ES-I3 (cell line): ENCODE measurements around the gene SOWAHC.
"Not testable (repeated sequence)": the region's sequence is repeated elsewhere in the genome, so short reads cannot be mapped to it uniquely, and the experiment has no call there.

Source experiments
- H3K36me3 ChIP-seq: 2 replicates; pipeline ENCODE4 v1.6.1; 2013; ENCODE audit warnings: mild to moderate bottlenecking, low read length, control low read depth, moderate library complexity; ENCODE audit not compliant: insufficient read depth
- H3K4me1 ChIP-seq: 2 replicates; pipeline ENCODE4 v1.6.1; 2013; ENCODE audit warnings: mild to moderate bottlenecking, control low read depth, low read length; ENCODE audit not compliant: insufficient read depth
- H3K9ac ChIP-seq: 2 replicates; pipeline ENCODE4 v1.6.1; 2013; ENCODE audit warnings: low read depth, mild to moderate bottlenecking, low read length, moderate library complexity
- H3K9me3 ChIP-seq: 2 replicates; pipeline ENCODE4 v1.6.1; 2013; ENCODE audit warnings: mild to moderate bottlenecking, low read length, moderate library complexity; ENCODE audit not compliant: control insufficient read depth, insufficient read depth

SOWAHC gene

GRCh38 chr2:109613922-109614714, at the start of gene SOWAHC, which contains the start of gene SEPTIN10:
Gene SOWAHC (plus strand): TSS chr2:109614364. CDS start chr2:109614490, 126 bp downstream.
Gene SEPTIN10 (minus strand): TSS chr2:109613966. CDS start chr2:109613827, 139 bp downstream.
- Histone ChIP-seq H3K9me3 (no peaks in the 10 kb centered on the region), H3K9ac (peak within 1 kb of the TSS; percentile 98), H3K4me1 (peaks cover 17% of the 10 kb centered on the region), H3K36me3 (no peaks in the 10 kb centered on the region)

GRCh38 chr2:109575373-109575772, 38.8 kb upstream of the SOWAHC start:
- H3K9me3 ChIP-seq: no peaks in the 10 kb centered on the region
- H3K36me3 ChIP-seq: no peaks in the 10 kb centered on the region; the same call in 1 of the 2 replicates
- H3K9ac ChIP-seq: no peak overlapping the region
- no peaks in the 10 kb centered on the region for H3K4me1 ChIP-seq

GRCh38 chr2:109577630-109578029, 36.5 kb upstream of the SOWAHC start:
- not testable (repeated sequence) for H3K36me3 ChIP-seq, H3K9me3 ChIP-seq, H3K9ac ChIP-seq, H3K4me1 ChIP-seq

GRCh38 chr2:109582928-109583895, 31.0 kb upstream of the SOWAHC start:
- Histone ChIP-seq H3K36me3 (0 out of 2 replicates have a peak, but pooled peaks cover 2% of the 10 kb centered on the region), H3K4me1 (no peaks in the 10 kb centered on the region; the same call in 1 of the 2 replicates), H3K9ac (no peak overlapping the region), H3K9me3 (no peaks in the 10 kb centered on the region)

- no peaks in the 10 kb centered on the region; the same call in 1 of the 2 replicates for H3K4me1 ChIP-seq
- H3K9me3 ChIP-seq: no peaks in the 10 kb centered on the region
- H3K9ac ChIP-seq: no peak overlapping the region
- H3K36me3 ChIP-seq: 0 out of 2 replicates have a peak, but pooled peaks cover 2% of the 10 kb centered on the region
Observed at GRCh38 chr2:109586687-109587086, 27.5 kb upstream of the SOWAHC start.

- peaks cover 4% of the 10 kb centered on the region; the same call in 1 of the 2 replicates for H3K36me3 ChIP-seq
Observed at GRCh38 chr2:109591206-109591605, 23.0 kb upstream of the SOWAHC start.

GRCh38 chr2:109592905-109593304, 21.3 kb upstream of the SOWAHC start:
- H3K36me3 ChIP-seq: peaks cover 4% of the 10 kb centered on the region; the same call in 1 of the 2 replicates
- H3K4me1 ChIP-seq: no peaks in the 10 kb centered on the region
- H3K9me3 ChIP-seq: no peaks in the 10 kb centered on the region
- no peak overlapping the region for H3K9ac ChIP-seq

More at GRCh38 chr2:109591206-109591605, 23.0 kb upstream of the SOWAHC start:
- H3K9ac ChIP-seq: no peak overlapping the region
- no peaks in the 10 kb centered on the region for H3K4me1 ChIP-seq
- no peaks in the 10 kb centered on the region for H3K9me3 ChIP-seq

- H3K9ac ChIP-seq: no peak overlapping the region
- no peaks in the 10 kb centered on the region for H3K9me3 ChIP-seq
- H3K4me1 ChIP-seq: no peaks in the 10 kb centered on the region
- H3K36me3 ChIP-seq: peaks cover 4% of the 10 kb centered on the region; the same call in 1 of the 2 replicates
Observed at GRCh38 chr2:109594246-109594885, 19.8 kb upstream of the SOWAHC start.

GRCh38 chr2:109595644-109596043, 18.5 kb upstream of the SOWAHC start:
- Histone ChIP-seq H3K36me3 (peaks cover 4% of the 10 kb centered on the region; the same call in 1 of the 2 replicates), H3K9me3 (no peaks in the 10 kb centered on the region), H3K4me1 (peaks cover under 1% of the 10 kb centered on the region; the same call in 1 of the 2 replicates), H3K9ac (no peak overlapping the region)

- peaks cover 4% of the 10 kb centered on the region; the same call in 1 of the 2 replicates for H3K36me3 ChIP-seq
- H3K4me1 ChIP-seq: peaks cover 12% of the 10 kb centered on the region
- no peak overlapping the region for H3K9ac ChIP-seq
- no peaks in the 10 kb centered on the region for H3K9me3 ChIP-seq
Observed at GRCh38 chr2:109597283-109597682, 16.9 kb upstream of the SOWAHC start.

- no peaks in the 10 kb centered on the region for H3K9me3 ChIP-seq
- no peak overlapping the region for H3K9ac ChIP-seq
- H3K36me3 ChIP-seq: no peaks in the 10 kb centered on the region
Observed at GRCh38 chr2:109601783-109602182, 12.4 kb upstream of the SOWAHC start.

GRCh38 chr2:109602617-109603188, 11.5 kb upstream of the SOWAHC start:
- peaks cover 34% of the 10 kb centered on the region for H3K4me1 ChIP-seq
- H3K36me3 ChIP-seq: no peaks in the 10 kb centered on the region
- H3K9ac ChIP-seq: no peak overlapping the region
- no peaks in the 10 kb centered on the region for H3K9me3 ChIP-seq

More at GRCh38 chr2:109601783-109602182, 12.4 kb upstream of the SOWAHC start:
- H3K4me1 ChIP-seq: peaks cover 25% of the 10 kb centered on the region

GRCh38 chr2:109604597-109604996, 9.6 kb upstream of the SOWAHC start:
- H3K36me3 ChIP-seq: no peaks in the 10 kb centered on the region
- no peaks in the 10 kb centered on the region for H3K9me3 ChIP-seq
- peaks cover 50% of the 10 kb centered on the region for H3K4me1 ChIP-seq
- no peak overlapping the region for H3K9ac ChIP-seq
